GM20431 (cell line): Measurements from ENCODE around the gene MAN1B1.
"Not testable (repeated sequence)": the region's sequence is repeated elsewhere in the genome, so short reads cannot be mapped to it uniquely, and the experiment has no call there.

Experiments used
- in situ Hi-C: fragments of 300-500 bp; cut with MseI, MboI; formaldehyde crosslinking; loops from one replicate; pipeline ENCODE4 v1.15.0; 2020; ENCODE audit warnings: low sequenced_read_pairs; ENCODE audit not compliant: unreplicated experiment

MAN1B1 gene

DNA sequence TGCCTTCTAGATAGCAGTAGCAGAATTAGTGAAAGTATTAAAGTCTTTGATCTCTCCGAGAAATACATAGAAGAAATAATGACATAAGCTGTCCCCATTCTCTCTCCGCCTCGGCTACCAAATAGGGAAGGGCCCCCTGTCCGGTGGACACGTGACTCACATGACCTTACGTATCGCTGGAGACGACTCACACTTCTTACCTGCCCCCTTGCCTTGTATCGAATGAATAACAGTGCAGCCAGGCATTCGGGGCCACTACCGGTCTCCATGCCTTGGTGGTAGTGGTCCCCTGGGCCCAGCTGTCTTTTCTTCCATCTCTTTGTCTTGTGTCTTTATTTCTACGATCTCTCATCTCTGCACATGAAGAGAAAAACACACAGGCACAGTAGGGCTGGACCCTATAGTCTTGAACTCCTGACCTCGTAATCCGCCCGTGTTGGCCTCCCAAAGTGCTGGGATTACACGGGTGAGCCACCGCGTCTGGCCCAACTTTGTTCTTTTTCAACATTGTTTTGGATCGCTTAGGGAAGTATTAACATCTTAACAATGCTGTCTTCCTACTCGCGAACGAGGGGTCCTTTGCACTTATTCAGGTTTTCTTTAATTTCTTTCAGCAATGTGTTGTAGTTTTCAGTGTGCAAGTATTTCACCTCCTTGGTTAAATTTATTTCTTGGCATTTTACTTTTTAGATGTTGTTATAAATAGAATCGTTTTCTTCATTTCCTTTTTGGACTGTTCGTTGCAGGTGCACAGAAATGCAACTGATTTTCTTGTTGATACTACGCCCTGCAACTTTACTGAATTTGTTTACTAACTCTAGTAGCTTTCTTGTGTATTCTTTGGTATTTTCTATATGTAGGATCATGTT, 35.4 kb downstream of the MAN1B1 start:
- in situ Hi-C loops, result loop anchor here (10.0 kb wide), 1 partner anchor 103 kb away; the partner anchor contains the start of genes CYSRT1, RNF208 and RNF224

DNA sequence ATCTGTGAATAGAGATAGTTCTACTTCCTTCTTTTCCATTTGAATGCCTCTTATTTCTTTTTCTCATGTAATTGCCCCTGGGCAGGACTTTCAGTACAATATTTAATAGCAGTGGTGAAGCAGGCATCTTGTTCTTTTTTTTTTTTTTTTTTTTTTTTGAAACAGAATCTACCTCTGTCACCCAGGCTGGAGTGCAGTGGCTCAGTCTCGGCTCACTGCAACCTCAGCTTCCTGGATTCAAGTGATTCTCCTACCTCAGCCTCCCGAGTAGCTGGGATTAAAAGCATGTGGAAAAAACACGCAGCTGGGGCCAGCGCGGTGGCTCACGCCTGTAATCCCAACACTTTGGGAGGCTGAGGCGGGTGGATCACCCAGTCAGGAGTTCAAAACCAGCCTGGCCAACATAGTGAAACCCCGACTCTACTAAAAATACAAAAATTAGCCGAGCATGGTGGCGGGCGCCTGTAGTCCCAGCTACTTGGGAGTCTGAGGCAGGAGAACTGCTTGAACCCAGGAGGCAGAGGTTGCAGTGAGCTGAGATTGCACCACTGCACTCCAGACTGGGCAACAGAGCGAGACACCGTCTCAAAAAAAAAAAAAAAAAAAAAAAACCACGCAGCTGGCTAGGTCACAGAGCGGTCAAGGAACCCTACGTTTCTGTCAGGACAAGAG, 36.1 kb downstream of the MAN1B1 start:
- in situ Hi-C loops, result loop anchor here (10.0 kb wide), 1 partner anchor 102 kb away; the partner anchor contains the start of genes CYSRT1, RNF208 and RNF224

DNA sequence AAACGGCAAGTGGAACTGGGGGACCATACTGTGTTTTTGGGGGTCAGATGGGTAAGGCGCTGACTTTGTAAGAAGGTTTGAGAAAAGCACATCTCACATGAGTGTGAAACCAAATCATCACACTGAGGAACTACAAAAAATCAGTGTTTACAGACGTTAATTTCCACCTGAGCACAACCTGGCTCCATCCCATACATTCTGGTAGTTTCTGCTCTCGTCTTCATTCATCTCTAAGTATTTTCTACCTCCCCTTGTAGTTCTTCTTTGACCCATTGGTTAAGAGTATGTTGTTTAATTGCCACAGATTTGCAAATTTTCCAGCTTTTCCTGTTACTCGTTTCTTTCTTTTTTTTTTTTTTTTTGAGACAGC, 36.7 kb downstream of the MAN1B1 start:
- in situ Hi-C loops, result loop anchor here (10.0 kb wide), 1 partner anchor 101 kb away; the partner anchor contains the start of genes CYSRT1, RNF208 and RNF224

DNA sequence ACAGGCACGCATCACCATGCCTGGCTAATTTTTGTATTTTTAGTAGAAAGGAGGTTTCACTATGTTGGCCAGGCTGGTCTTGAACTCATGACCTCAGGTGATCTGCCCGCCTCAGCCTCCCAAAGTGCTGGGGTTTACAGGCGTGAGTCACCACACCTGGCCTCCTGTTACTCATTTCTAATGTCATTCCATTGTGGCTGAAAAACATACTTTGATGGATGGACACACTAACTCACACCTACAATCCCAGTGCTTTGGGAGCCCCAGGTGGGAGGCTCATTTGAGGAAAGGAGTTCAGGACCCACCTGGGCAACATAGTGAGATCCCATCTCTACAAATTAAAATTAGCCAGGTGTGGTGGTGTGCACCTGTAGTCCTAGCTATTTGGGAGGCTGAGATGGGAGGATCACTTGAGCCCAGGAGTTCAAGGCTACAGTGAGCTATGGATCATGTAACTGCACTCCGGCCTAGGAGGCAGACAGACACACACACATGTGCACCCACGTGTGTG, 37.2 kb downstream of the MAN1B1 start:
- in situ Hi-C loops, result loop anchor here (10.0 kb wide), 1 partner anchor 101 kb away; the partner anchor contains the start of genes CYSRT1, RNF208 and RNF224

DNA sequence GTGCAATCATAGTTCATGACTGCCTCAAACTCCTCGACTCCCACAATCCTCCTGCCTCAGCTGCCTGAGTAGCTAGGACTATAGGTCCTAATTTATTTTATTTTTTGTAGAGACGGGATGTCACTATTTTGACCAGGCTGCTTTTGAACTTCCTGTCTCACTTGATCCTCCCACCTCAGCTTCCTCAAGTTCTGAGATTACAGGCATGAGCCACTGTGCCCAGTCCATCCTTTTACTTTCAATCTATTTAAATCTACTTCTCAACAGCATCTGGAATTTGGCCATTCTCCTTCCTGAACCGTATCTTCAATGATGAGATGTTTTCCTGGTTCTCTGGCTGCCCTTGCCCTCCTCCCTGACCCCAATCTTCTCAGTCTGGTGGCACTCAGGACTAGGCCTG, 40.0 kb downstream of the MAN1B1 start:
- in situ Hi-C loops, result loop anchor here (10.0 kb wide), 1 partner anchor 98 kb away; the partner anchor contains the start of genes CYSRT1, RNF208 and RNF224

DNA sequence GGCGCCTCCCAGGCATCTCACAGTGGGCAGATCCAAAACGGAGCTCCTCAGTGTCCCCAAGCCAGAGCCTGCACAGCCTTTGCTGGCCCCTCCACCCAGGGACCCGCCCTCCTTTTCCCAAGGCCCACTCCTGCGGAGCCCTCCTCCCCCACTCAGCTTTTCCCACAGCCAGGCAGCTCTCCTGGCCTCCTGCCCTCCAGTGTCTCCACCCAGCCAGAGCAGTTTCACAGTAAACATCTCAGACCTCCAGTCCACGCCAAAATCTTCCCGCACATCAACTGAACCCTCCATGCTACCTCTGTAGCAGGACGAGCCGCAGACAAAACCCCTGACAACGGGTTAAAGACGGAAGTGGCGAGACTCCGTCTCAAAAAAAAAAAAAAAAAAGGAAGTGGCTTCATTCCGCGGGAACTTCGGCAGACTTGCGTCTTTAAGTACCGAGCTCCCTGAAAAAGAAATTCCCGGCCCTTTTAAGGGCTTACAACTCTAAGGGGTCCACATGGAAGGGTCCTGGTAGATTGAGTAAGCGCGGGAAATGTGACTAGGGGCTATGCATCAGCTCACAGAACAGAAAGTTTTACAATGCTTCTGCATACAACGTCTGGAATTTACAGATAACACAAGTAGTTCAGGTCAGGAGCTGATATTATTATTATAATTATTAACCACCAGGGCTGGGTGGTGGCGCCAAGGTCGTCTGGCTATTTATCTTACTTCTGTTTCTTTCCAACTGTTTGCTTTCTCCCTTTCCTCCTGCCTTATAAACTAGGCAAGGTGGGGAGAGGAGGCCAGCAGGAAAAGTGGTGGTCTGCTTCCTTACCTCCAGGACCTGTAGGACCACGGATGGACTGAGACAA, 40.7 kb downstream of the MAN1B1 start:
- in situ Hi-C loops, result loop anchor here (10.0 kb wide), 1 partner anchor 97 kb away; the partner anchor contains the start of genes CYSRT1, RNF208 and RNF224

DNA sequence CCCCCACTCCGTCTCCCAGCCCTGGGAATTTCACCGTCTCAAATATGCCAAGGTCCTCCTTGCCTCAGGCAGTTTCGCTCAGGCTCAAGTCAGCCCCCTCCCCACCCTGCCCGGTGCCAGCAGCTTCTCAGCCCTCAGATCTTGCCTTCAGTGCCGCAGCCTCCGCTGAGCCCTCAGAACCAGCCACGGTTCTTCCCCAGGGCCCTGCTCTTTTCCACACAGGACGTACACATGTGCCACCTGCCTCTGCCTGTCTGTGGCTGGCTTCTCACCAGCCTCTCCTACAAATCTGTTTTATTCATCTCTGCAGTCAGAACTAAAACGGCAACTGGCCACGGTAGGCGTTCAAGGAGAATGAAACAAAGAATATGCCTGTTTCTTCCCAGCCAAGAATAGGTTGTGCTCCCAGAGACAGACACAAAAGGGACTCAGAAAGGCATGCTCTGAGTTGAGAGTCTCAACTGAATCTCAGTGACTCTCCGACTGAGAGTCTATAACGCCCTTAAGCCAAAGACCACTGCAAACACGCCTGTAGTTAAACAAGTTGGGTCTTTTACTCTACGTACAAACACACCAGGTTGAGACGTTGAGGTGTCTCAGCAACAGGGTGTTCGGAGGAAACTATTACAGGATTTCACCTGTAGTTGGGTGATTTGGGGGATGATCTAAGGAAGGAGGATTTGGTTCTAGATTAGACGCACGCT, 41.5 kb downstream of the MAN1B1 start:
- in situ Hi-C loops, result loop anchor here (10.0 kb wide), 1 partner anchor 96 kb away; the partner anchor contains the start of genes CYSRT1, RNF208 and RNF224

DNA sequence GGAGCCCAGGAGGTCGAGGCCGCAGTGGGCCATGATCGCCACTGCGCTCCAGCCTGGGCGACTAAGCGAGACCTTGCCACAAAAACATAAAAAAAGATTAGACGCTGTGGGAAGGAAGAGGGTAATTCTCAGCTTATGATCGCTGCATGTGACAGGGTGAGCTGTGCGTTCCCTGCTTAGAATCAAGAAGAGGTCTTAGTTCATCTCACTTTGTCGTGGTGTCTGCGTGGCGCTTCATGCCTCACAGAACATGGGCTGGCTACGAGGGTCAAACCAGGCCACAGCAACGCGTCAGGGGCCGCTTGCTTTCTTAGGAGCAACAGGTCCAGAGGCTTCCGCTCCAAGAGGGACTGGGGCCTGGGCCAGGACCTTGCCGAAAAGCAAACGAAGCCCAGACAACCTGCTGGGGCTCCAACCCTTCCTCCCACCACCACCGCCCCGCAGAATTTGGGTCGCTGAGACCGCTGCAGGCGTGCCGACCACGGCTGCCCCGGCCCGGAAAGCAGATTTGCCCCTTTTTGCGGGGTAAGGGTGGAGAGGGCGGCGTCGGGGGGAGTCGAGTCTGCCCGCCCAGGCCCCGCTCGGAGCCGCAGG, 42.2 kb downstream of the MAN1B1 start:
- in situ Hi-C loops, result loop anchor here (10.0 kb wide), 1 partner anchor 96 kb away; the partner anchor contains the start of genes CYSRT1, RNF208 and RNF224

DNA sequence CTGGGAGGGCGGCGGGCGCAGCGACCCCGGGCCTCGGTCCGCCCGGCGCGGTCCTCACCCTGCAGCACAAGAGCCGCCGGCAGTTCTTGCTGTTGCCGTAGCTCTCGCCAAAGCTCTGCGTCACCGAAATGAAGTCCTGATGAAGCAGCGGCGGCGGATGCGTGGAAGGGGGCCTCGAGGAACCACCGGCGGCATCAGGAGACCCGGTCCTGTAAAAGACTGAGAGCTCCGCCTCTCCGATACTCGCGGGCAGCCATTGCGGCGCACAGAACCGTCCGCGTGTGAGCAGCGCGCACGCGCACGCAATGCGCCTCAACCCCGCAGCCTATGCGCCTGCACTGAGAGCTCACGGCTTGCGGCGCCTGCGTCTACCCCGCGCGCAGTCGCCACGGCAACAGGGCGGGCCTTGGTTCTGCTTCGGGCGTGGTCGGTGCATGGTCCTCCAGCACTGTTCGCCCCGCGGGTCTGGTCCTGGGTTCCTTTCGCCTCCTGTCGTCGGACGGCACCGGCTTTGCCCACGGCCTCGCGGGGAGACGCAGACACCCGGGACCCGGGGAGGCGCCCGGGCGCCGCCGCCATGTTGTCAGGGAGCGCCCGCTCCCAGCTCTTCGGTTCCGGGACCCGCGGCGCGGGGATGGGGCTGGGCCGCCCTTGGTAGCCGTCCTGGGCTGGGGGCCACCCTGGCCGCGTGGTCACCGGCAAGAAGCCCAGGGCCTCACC, 42.8 kb downstream of the MAN1B1 start:
- in situ Hi-C loops, result loop anchor here (10.0 kb wide), 1 partner anchor 95 kb away; the partner anchor contains the start of genes CYSRT1, RNF208 and RNF224

DNA sequence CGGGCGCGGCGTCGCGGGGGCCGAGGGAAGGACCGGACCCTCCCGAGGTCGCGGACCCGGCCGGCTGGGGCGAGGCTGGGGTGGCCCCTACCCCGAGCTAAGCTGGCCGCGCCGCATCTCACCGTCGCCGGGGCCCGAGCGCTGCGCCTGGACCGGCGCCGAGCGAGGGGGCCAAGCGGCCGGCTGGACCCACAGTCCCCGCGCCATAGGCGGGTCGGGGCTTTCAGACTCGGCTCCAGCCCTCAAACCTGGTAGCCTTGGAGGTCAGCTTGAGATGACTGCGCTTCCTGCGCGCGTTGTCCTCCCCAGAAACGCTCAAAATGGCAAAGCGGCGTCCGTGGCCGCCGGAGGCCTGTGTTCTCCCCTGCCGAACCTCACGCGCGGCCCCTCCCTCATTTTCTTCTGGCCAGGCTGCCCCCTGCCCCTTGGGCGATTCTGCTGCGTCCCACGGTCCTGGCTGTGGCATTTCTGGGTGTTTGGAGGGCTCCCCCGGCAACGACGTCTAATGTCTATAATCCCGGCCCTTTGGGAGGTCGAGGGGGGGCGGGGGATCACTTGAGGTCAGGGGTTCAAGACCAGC, 43.5 kb downstream of the MAN1B1 start:
- in situ Hi-C loops, result no loop called here

DNA sequence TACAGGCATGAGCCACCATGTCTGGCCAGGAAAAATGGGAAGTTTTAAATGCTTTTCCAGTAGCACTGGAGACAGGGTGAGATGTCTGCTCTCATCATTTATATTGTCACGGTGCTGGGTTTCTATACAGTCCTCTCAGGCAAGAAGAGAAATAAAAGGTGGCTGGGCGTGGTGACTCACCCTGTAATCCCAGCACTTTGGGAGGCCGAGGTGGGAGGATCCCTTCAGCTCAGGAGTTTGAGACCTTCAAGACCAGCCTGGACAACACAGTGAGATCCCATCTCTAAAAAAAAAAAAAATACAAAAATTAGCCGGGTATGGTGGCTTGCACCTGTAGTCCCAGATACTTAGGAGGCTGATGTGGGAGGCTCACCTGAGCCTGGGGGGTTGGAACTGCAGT, 47.4 kb downstream of the MAN1B1 start:
- in situ Hi-C loops, result no loop called here

DNA sequence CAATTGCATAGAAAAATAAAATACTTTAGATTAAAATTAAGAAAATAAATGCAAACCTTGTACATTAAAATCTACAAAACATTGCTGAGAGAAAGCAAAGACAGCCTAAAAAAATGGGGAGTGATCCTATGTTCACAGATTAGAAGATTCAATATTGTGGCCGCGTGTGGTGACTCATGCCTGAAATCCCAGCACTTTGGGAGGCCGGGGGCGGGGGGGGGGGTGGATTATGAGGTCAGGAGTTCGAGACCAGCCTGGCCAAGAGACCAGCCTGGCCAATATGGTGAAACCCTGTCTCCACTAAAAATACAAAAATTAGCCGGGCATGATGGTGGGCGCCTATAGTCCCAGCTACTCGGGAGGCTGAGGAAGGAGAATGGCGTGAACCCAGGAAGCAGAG, 48.4 kb downstream of the MAN1B1 start:
- in situ Hi-C loops, result not testable (repeated sequence)

DNA sequence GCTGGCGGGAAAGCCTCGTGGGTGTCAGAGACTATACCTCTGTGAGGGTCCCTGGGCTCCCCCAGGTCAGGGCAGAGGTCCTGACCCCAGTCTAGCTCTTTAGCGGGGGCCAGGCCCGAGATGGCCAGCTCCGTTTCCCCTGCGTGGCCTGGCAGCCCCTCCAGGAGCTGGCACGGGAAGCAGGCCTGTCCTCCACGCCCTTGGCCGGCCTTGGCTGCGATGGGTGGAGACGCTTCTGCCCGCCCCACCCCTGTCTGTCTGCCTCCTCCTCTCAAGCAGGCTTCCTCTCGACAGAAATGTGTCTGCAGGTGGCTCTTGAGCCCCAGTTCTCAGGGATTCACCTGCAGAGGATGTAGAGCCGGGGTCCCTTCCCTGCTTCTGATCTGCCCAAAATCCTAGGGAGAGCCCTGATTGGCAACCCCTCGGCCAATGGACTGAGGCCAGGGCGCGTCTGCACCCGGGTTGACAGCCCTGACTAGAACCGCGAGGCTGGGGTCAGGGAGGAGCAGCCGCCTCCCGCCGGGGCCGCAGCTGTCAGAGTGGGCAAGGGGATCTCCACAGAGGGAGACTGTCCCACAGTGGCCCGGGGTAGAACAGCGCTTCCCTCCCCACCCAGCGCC, 49.6 kb downstream of the MAN1B1 start:
- in situ Hi-C loops, result no loop called here

DNA sequence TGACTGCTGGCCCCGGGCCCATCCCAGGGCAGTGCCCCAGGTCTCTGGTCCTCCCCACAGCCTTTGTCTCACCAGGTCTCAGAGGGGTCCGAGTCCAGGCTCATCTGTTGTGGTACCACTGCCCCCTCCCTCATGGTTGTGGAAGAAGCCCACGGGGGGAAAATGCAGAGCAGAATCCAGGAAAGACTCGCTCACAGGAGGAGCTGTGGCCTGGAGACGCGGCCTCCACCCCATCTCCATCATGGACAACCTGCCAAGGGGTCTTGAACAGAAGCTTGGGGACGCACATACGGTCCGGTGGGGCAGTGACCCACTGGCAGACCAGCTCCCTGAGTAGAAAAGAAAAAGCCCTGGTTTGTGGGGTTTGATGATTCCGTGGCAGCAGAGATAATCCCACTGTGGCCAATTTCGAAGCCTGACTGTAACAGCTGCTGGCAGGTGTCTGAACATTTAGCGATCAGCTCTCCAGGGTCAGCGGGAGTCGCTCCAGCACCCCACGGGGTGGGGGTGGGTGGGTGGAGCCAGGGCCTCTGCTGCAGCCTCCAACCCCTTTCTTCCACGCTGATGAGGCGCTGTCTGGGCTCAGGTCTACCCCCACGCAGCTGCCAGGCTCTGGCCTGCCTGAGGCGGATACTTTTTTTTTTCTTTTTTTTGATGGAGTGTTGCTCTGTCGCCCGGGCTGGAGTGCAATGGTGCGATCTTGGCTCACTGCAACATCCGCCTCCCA, 50.3 kb downstream of the MAN1B1 start:
- in situ Hi-C loops, result no loop called here

DNA sequence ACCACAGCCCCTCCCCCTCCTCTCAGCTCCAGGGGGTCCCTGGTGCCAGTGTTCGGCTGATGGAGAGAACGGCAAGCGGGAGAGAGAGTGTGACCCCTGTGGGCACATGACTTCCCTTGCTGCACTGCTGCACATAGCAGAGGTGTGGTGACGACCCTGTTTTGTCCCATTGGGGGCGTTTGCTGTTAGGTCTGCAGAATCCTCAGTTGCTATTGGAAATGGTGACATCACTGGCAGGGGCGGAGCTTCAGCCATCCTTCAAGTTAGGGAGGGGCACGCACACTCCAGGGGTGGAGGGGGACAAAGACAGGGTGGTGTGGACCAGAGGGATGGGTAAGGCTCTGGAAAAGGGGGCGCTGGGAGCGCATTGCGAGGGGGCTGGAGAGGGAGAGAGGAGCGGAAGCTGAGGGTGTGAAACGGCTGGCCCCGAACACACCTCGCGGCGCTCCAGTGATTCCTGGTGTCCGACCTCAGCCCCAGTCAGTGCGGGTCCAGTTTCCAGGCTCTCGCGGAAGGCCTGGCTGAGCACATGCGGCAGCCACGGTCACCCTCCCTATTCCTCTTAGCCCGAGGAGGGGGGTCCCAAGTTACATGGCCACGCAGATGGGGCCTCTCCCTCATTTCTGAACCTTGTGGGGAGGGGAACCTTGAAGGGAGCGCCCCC, 51.4 kb downstream of the MAN1B1 start:
- in situ Hi-C loops, result no loop called here
